ENCODE results near the gene MED13L. TPM values are rescaled to one million over a fixed set of nuclear protein-coding genes. Genes with fewer than 3 reads are reported as not detected.

Gene MED13L
- total RNA-seq, 2 experiments from 2014 or later, result 42.4 to 46.0 TPM

DNA sequence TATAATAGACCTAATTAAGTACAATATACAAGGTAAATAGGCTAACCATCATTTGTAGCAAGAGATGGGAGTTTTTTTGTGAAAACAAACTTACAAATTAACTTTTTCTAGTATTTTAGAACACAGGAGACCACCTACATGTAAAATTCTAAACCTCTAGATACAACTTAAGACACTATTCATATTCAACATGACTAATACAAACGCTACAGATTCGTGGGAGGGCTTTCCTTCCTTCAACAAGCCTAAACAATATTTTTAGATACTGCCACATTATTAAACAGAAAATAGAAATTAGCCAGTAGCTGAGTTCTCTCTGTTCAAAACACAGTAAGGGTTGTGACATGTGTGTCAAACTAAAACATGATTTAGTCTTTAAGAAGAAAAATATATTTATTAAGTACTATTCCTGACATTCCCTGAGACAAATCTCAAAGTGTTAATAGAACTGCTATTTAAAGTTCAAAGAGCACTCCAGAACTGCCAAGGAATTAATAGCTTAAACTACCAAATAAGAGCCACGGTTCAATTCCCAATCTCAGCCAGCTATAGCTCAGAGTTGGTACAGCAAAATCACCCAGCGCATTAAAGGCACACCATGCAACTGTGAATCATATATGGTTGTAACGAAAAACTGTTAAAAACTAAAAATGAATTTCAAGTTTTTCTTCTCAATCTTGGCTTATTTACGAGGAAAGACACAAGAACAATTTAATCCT, 10.7 kb downstream of the MED13L start:
- H3K4me1 Mint-ChIP-seq (ENCODE audit: low read depth), result peaks cover 43% of the 10 kb centered on the region
- no peaks in the 10 kb centered on the region for H3K36me3 Mint-ChIP-seq (ENCODE audit: low read depth)
- H3K27ac Mint-ChIP-seq, result no peak overlapping the region
- no peaks in the 10 kb centered on the region for H3K9me3 Mint-ChIP-seq
- no peak overlapping the region for H3K4me3 Mint-ChIP-seq
- intact Hi-C loops (cut with micrococcal nuclease), result no loop called here
- CTCF ChIA-PET, result interaction anchor here (0.7 to 1.4 kb wide), 5 partner anchors 10 to 435 kb away, joined by 3 to 5 read pairs (median 4); no protein-coding TSS in a partner anchor
- no peaks in the 10 kb centered on the region for H3K27me3 Mint-ChIP-seq (ENCODE audit: low read depth)
- DNase-seq, result no peak

DNA sequence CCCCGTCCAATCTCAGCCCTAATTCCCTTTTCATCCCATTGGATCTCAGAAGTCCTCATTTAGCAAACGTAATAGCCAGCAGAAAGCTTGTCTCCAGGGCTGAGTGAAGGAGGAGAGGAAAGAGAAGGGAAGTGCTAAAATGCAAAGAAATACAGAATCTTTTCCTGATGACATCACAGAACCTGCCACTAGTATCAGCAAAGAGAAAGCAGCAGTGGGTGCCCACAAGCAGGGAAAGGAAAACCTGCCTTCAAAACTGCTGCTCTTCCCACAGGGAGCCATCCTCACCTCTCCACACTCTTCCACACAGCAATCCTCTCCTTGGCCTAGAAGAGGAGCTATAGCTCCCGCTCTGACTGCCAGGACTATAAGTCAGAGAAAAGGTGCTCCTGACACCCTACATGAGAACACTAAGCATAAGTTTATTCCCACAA, 11.3 kb downstream of the MED13L start:
- Mint-ChIP-seq H3K4me3 (no peak overlapping the region), H3K27ac (no peak overlapping the region), H3K27me3 (ENCODE audit: low read depth) (no peaks in the 10 kb centered on the region), H3K36me3 (ENCODE audit: low read depth) (no peaks in the 10 kb centered on the region), H3K9me3 (no peaks in the 10 kb centered on the region), H3K4me1 (ENCODE audit: low read depth) (peaks cover 44% of the 10 kb centered on the region)
- no peak for DNase-seq
- intact Hi-C loops (cut with micrococcal nuclease), result no loop called here
- CTCF ChIA-PET, result interaction anchor here (0.7 to 1.4 kb wide), 4 partner anchors 10 to 344 kb away, joined by 3 to 5 read pairs (median 4); no protein-coding TSS in a partner anchor

DNA sequence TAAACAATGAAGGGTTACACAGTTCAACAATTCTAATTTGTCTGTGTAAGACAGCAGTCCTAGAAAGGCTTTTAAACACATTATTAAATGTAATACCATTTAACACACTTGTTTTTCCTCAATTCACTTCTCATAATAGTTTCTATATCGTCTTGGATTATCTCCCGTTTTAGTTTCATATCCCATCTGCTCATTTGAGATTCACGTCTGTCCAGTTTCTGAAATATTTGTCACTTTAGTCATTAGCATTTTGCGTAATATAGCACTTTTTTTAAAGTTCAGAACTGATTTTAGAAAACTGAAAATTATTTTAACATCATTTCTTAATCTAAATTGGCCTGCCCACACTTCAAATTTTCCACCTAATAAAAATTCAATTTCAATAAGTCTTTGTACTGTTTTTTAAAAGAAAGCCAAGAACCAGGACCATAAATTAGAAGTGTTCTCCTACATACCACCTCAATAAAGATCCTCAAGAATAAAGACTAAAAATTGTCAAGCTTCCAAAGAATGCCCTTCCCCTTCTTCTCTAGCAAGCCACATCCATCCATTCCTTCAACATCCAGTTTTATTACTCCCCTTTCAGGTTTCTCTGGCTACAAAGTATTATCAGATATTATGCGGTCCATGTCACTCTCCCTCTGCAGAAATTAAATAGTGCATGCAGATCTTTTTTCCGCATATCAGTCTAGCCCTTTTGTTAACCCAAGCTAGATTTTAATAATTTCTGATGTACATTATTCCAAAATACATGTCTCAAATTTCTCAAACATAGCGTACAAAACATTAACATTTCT, 11.9 kb downstream of the MED13L start:
- Mint-ChIP-seq H3K27ac (no peak overlapping the region), H3K4me1 (ENCODE audit: low read depth) (peaks cover 51% of the 10 kb centered on the region), H3K36me3 (ENCODE audit: low read depth) (no peaks in the 10 kb centered on the region), H3K27me3 (ENCODE audit: low read depth) (no peaks in the 10 kb centered on the region), H3K4me3 (no peak overlapping the region), H3K9me3 (no peaks in the 10 kb centered on the region)
- CTCF ChIA-PET, result interaction anchor here (1.0 to 1.4 kb wide), 2 partner anchors 12 to 344 kb away, joined by 4 read pairs; no protein-coding TSS in a partner anchor
- intact Hi-C loops (cut with micrococcal nuclease), result loop anchor here (1.0 kb wide), 1 partner anchor 9 kb away; no protein-coding TSS in a partner anchor
- DNase-seq, result no peak

DNA sequence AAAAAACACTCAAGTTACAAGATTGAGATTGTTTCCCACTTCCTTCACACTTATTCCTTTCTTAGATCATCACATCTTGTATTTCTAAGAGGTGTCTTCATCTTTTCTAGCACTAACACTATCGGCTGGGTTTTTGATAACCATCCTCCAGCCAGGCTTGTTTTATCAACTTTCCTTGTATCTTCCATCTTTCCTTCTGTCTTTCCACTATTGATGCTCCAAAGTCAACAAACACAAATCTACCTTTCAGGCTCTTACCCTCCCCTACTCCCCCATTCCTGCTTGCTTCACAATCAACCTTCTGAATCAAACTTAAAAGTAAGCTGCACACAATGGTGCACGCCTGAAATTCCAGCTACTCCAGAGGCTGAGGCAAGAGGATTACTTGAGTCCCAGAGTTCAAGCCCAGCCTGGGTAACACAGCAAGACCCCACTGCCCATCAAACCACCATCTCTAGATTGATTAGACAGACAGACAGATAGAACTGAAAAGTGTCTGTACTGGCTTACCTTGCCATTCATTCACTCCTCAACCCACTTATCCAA, 12.9 kb downstream of the MED13L start:
- Mint-ChIP-seq H3K4me1 (ENCODE audit: low read depth) (peaks cover 52% of the 10 kb centered on the region), H3K27ac (no peak overlapping the region), H3K36me3 (ENCODE audit: low read depth) (no peaks in the 10 kb centered on the region), H3K27me3 (ENCODE audit: low read depth) (no peaks in the 10 kb centered on the region), H3K4me3 (no peak overlapping the region), H3K9me3 (no peaks in the 10 kb centered on the region)
- intact Hi-C loops (cut with micrococcal nuclease), result loop anchor here (1.0 kb wide), 1 partner anchor 10 kb away; no protein-coding TSS in a partner anchor
- no peak for DNase-seq
- CTCF ChIA-PET, result no interaction called here

DNA sequence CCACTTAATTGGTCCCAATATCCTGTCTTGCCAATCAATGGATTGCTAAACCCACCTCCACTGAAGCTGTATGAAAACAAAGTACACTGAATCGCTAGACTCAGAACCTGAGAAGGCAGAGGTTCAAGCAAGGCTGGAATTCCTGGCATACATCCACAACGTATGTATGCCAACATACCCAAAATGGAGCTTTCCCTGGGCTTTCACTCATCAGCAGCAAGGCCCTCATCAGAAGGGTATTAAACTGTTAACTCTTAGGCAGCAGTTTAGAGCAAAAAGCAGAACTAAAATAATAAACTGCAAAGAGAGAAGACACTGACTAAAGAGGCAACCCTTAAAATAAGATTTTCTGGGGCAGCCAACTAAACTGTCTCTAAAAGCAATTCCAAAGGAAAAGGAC, 13.6 kb downstream of the MED13L start:
- Mint-ChIP-seq H3K9me3 (no peaks in the 10 kb centered on the region), H3K27ac (no peak overlapping the region), H3K36me3 (ENCODE audit: low read depth) (no peaks in the 10 kb centered on the region), H3K27me3 (ENCODE audit: low read depth) (no peaks in the 10 kb centered on the region), H3K4me3 (no peak overlapping the region), H3K4me1 (ENCODE audit: low read depth) (peaks cover 48% of the 10 kb centered on the region)
- intact Hi-C loops (cut with micrococcal nuclease), result no loop called here
- CTCF ChIA-PET, result no interaction called here
- no peak for DNase-seq

DNA sequence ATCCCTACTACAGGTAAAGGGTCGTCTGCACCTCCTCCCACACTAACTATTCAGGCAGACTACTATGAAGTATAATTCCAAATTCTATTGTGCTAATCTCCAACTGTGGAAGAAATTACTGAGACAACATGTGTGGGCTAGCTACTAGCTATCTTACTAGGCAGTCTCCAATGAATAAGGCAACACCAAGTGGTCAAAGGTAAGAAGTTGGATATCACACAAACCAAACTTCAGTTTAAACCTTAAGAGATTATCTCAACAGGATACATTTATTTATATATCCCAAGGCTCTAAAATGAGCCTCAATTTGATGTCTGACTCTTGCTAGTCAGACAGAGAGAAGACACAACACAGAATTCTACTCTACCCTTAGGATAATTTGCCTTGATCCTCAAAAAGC, 14.1 kb downstream of the MED13L start:
- no peaks in the 10 kb centered on the region for H3K9me3 Mint-ChIP-seq
- intact Hi-C loops (cut with micrococcal nuclease), result no loop called here
- no peak overlapping the region for H3K4me3 Mint-ChIP-seq
- H3K27ac Mint-ChIP-seq, result no peak overlapping the region
- H3K27me3 Mint-ChIP-seq (ENCODE audit: low read depth), result no peaks in the 10 kb centered on the region
- H3K4me1 Mint-ChIP-seq (ENCODE audit: low read depth), result peaks cover 47% of the 10 kb centered on the region
- no peak for DNase-seq
- CTCF ChIA-PET, result no interaction called here
- H3K36me3 Mint-ChIP-seq (ENCODE audit: low read depth), result no peaks in the 10 kb centered on the region

DNA sequence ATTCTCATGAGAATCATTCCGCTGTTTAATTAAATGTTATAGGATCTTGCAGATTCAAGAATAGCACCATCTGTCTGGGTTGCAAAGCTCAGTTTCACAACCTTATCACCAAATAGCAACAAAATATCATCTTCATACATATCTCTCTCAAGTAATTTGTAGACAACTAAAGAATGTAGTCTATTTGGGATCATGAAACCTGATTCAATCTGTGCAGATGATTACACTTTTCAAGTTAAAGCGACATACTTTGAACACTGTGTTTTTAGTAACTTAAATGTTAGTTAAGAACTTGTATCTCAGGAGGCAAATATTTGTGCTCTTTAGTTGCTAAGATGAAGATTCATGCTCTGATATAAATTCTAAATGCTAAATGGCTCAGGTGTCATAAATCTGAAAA, 14.8 kb downstream of the MED13L start:
- H3K9me3 Mint-ChIP-seq, result no peaks in the 10 kb centered on the region
- intact Hi-C loops (cut with micrococcal nuclease), result no loop called here
- no peak overlapping the region for H3K27ac Mint-ChIP-seq
- no peak for DNase-seq
- H3K27me3 Mint-ChIP-seq (ENCODE audit: low read depth), result no peaks in the 10 kb centered on the region
- peaks cover 51% of the 10 kb centered on the region for H3K4me1 Mint-ChIP-seq (ENCODE audit: low read depth)
- H3K36me3 Mint-ChIP-seq (ENCODE audit: low read depth), result no peaks in the 10 kb centered on the region
- no peak overlapping the region for H3K4me3 Mint-ChIP-seq
- CTCF ChIA-PET, result interaction anchor here (1.3 kb wide), 1 partner anchor 24 kb away, joined by 3 read pairs; no protein-coding TSS in a partner anchor

DNA sequence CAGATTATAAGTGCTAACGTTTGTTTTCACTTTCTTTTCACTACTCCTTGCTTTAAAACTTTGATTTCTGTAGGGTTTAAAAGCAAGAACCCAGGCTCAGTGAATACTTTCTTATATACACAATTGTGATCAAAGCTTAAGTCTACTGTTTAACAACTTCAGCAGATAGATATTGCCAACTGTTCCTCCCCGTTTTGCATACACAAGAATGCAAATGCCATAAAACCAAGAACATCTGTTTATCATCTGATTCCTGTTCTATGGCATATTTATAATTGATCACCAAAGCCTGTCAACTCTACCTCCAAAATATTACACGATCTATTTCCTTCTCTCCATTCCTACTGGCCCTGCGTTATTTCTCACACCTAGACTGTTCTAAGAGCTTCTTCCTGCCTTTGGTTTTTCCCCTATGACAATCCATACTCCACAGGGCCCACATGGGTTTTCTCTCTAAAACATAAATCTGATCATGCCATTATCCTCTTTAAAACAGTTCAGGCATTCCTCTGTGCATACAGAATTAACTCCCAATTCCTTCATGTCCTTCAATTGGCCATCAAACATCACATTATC, 15.9 kb downstream of the MED13L start:
- Mint-ChIP-seq H3K36me3 (ENCODE audit: low read depth) (no peaks in the 10 kb centered on the region), H3K27me3 (ENCODE audit: low read depth) (no peaks in the 10 kb centered on the region), H3K4me1 (ENCODE audit: low read depth) (peaks cover 58% of the 10 kb centered on the region), H3K9me3 (no peaks in the 10 kb centered on the region), H3K4me3 (no peak overlapping the region), H3K27ac (no peak overlapping the region)
- intact Hi-C loops (cut with micrococcal nuclease), result no loop called here
- DNase-seq, result no peak
- CTCF ChIA-PET, result interaction anchor here (1.3 kb wide), 1 partner anchor 23 kb away, joined by 3 read pairs; no protein-coding TSS in a partner anchor

DNA sequence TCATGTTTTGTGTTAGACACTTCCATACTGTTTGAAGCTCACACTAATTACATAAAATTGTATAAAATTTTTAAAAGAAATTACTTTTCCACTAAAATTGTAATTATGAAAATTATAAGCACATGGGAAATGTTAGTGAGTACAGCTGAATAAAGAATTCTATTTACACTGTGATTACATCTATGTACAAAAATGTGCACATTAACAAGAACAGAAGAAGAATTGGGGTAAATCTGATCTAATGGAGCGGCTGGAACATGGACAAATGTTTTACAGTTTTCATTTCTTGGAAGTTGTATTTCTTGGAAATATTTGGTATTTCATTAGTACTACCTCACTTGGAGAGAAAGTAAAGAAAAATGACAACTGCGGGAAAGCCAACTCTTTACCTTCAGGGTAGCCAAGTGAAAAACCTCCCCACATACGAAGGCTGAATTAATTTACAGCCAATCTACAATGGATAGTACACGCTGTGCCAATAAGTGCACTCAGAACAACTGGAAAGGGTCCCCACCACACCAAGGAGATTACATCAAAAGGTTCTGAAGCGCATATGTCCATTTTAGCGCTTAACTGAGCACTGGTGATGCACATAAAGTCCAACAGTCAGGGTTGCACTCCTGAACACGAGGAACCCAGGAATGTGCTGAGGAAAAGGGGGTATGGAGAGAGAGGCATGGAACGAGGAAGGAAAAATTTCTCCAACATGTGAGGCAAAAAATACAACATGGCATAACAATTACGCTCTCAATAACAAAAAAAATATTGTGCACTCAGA, 17.5 kb downstream of the MED13L start:
- no peak overlapping the region for H3K27ac Mint-ChIP-seq
- peaks cover 64% of the 10 kb centered on the region for H3K4me1 Mint-ChIP-seq (ENCODE audit: low read depth)
- H3K4me3 Mint-ChIP-seq, result no peak overlapping the region
- DNase-seq, result no peak
- no peaks in the 10 kb centered on the region for H3K27me3 Mint-ChIP-seq (ENCODE audit: low read depth)
- CTCF ChIA-PET, result interaction anchor here (0.6 kb wide), 1 partner anchor 444 kb away, joined by 3 read pairs; no protein-coding TSS in a partner anchor
- intact Hi-C loops (cut with micrococcal nuclease), result no loop called here
- H3K36me3 Mint-ChIP-seq (ENCODE audit: low read depth), result no peaks in the 10 kb centered on the region
- no peaks in the 10 kb centered on the region for H3K9me3 Mint-ChIP-seq

DNA sequence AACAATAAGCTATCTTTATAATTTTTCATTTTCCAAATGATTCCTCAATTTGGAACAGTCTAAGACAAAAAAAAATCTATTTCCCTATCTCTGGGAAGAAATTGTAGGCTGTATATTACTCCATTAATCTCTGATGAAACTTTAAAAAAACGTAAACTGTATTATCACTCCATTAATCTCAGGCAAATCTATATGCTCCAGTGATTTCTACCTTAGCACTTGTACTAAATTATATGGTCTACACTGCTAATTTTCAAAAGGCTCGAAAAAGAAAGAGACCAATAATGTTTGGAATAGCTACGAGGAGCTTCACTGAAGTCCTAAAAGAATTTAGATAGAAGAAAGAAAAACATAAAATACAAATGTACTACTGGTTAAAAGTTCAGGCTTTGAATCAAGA, 19.7 kb downstream of the MED13L start:
- intact Hi-C loops (cut with micrococcal nuclease), result no loop called here
- peaks cover 58% of the 10 kb centered on the region for H3K4me1 Mint-ChIP-seq (ENCODE audit: low read depth)
- H3K4me3 Mint-ChIP-seq, result no peak overlapping the region
- CTCF ChIA-PET, result interaction anchor here (0.6 to 1.6 kb wide), 6 partner anchors 22 to 343 kb away, joined by 3 to 6 read pairs (median 4); no protein-coding TSS in a partner anchor
- DNase-seq, result no peak
- no peaks in the 10 kb centered on the region for H3K27me3 Mint-ChIP-seq (ENCODE audit: low read depth)
- H3K9me3 Mint-ChIP-seq, result peaks cover 3% of the 10 kb centered on the region
- no peak overlapping the region for H3K27ac Mint-ChIP-seq
- H3K36me3 Mint-ChIP-seq (ENCODE audit: low read depth), result peaks cover 2% of the 10 kb centered on the region

DNA sequence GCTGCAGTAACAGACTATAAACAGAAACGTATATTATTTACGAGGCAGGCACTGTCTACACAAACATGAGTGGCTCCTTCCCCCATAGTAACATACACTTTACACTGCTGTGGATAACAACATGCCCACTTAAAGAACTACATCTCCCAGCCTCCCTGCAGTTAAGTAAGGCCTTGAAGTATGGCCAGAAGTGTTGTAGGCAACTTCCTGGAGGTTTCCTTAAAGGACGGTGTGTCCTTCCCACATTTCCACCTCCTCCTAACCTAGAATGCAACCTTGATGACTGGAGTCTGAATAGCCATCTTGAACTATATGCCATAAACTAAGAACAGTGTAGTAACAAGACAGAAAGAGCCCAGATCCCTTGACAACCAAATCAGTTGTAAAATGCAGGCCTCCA, 20.3 kb downstream of the MED13L start:
- Mint-ChIP-seq H3K4me1 (ENCODE audit: low read depth) (peaks cover 53% of the 10 kb centered on the region), H3K4me3 (no peak overlapping the region), H3K9me3 (peaks cover 3% of the 10 kb centered on the region), H3K27ac (no peak overlapping the region), H3K27me3 (ENCODE audit: low read depth) (no peaks in the 10 kb centered on the region), H3K36me3 (ENCODE audit: low read depth) (peaks cover 6% of the 10 kb centered on the region)
- intact Hi-C loops (cut with micrococcal nuclease), result no loop called here
- CTCF ChIA-PET, result interaction anchor here (1.1 to 1.6 kb wide), 2 partner anchors 21 to 343 kb away, joined by 4 to 6 read pairs; no protein-coding TSS in a partner anchor
- no peak for DNase-seq
